GM06990 (cell line): ENCODE measurements around the gene ZNF530.

ENCODE experiments used
- DNase-seq: peaks from one replicate; pipeline ENCODE4 v3.0.0-alpha.2; 2011; ENCODE audit not compliant: insufficient read length; ENCODE audit errors: extremely low read depth
- H3K27me3 ChIP-seq: replicated peaks from 2 replicates; pipeline ENCODE4 v1.6.0; 2011; ENCODE audit warnings: low read length; ENCODE audit not compliant: control insufficient read depth, insufficient read depth
- H3K36me3 ChIP-seq: 2 replicates; pipeline ENCODE4 v1.5.1; 2011; ENCODE audit warnings: low read length; ENCODE audit not compliant: control insufficient read depth, insufficient read depth
- H3K4me3 ChIP-seq: replicated peaks from 2 replicates; pipeline ENCODE4 v1.5.1; 2011; ENCODE audit warnings: low read depth, mild to moderate bottlenecking, control low read depth, low read length
- CTCF ChIP-seq: IDR thresholded peaks from 2 replicates; pipeline ENCODE4 v1.5.1; 2011; ENCODE audit warnings: low read length, control low read depth, mild to moderate bottlenecking, inconsistent platforms; ENCODE audit not compliant: insufficient read depth, poor library complexity, severe bottlenecking

Gene ZNF530

GRCh38 chr19:57637379-57637778 is 37.7 kb downstream of the ZNF530 start:
- H3K27me3 ChIP-seq = no peaks in the 10 kb centered on the region
- no peak for TF ChIP-seq CTCF
- no peak overlapping the region for H3K4me3 ChIP-seq
- peaks cover 24% of the 10 kb centered on the region for H3K36me3 ChIP-seq
- no peak for DNase-seq

GRCh38 chr19:57641715-57642234 is 42.1 kb downstream of the ZNF530 start:
- no peak for TF ChIP-seq CTCF
- Histone ChIP-seq H3K4me3 (no peak overlapping the region), H3K27me3 (no peaks in the 10 kb centered on the region), H3K36me3 (peaks cover 22% of the 10 kb centered on the region)
- DNase-seq = no peak

GRCh38 chr19:57642396-57643046 is 42.8 kb downstream of the ZNF530 start:
- no peak for DNase-seq
- Histone ChIP-seq H3K27me3 (no peaks in the 10 kb centered on the region), H3K36me3 (peaks cover 22% of the 10 kb centered on the region), H3K4me3 (no peak overlapping the region)
- no peak for TF ChIP-seq CTCF

- DNase-seq = no peak
- no peaks in the 10 kb centered on the region for H3K27me3 ChIP-seq
- no peak for TF ChIP-seq CTCF
- H3K4me3 ChIP-seq = no peak overlapping the region
- H3K36me3 ChIP-seq = peaks cover 22% of the 10 kb centered on the region
Measured at GRCh38 chr19:57643734-57644133, 44.0 kb downstream of the ZNF530 start.

GRCh38 chr19:57648331-57649003 is 48.8 kb downstream of the ZNF530 start:
- no peak for TF ChIP-seq CTCF
- Histone ChIP-seq H3K4me3 (no peak overlapping the region), H3K36me3 (no peaks in the 10 kb centered on the region), H3K27me3 (no peaks in the 10 kb centered on the region)
- DNase-seq = no peak
